ENCODE data around the gene SSPN. TPM values are rescaled to one million over a fixed set of nuclear protein-coding genes. Genes with fewer than 3 reads are reported as not detected.

SSPN gene
- total RNA-seq, 1 experiment from 2014 or later = 1.8 TPM

- H3K27ac Mint-ChIP-seq = no peak overlapping the region
- H3K27me3 Mint-ChIP-seq (ENCODE audit: low read depth) = peaks cover 18% of the 10 kb centered on the region
- POLR2A ChIA-PET = no interaction called here
- H3K9me3 Mint-ChIP-seq = no peaks in the 10 kb centered on the region
- CTCF ChIA-PET = interaction anchor here (0.8 to 1.5 kb wide), 2 partner anchors 87 to 151 kb away, joined by 3 read pairs; no protein-coding TSS in a partner anchor
- no peak overlapping the region for H3K4me3 Mint-ChIP-seq
- TF ChIP-seq NFE2L1 (CRISPR knock-in tag; IDR thresholded peaks at IDR 0.05) = no peak
- no peak for TF ChIP-seq ZNF219 (CRISPR knock-in tag; IDR thresholded peaks at IDR 0.05; ENCODE audit: borderline replicate concordance)
- TF ChIP-seq RELA (CRISPR knock-in tag; IDR thresholded peaks at IDR 0.05; ENCODE audit: borderline replicate concordance) = no peak
- no peak for TF ChIP-seq GABPB1 (CRISPR knock-in tag; IDR thresholded peaks at IDR 0.05)
- no peak for TF ChIP-seq NFYB (CRISPR knock-in tag; conservative IDR thresholded peaks at IDR 0.05; ENCODE audit: low read depth)
- no peak for TF ChIP-seq MYBL2 (CRISPR knock-in tag; IDR thresholded peaks at IDR 0.05)
- no peak for TF ChIP-seq ZNF317 (CRISPR knock-in tag; IDR thresholded peaks at IDR 0.05; ENCODE audit: borderline replicate concordance, low read depth)
- TF ChIP-seq JAZF1 (CRISPR knock-in tag; IDR thresholded peaks at IDR 0.05) = no peak
- no peak for TF ChIP-seq MXD4 (CRISPR knock-in tag; IDR thresholded peaks at IDR 0.05; ENCODE audit: borderline replicate concordance)
- no peak for TF ChIP-seq FOXJ3 (CRISPR knock-in tag; IDR thresholded peaks at IDR 0.05; ENCODE audit: borderline replicate concordance)
- no peak for TF ChIP-seq AFF4 (CRISPR knock-in tag; IDR thresholded peaks at IDR 0.05; ENCODE audit: borderline replicate concordance)
- no peak for TF ChIP-seq NR3C1 (CRISPR knock-in tag; conservative IDR thresholded peaks at IDR 0.05; ENCODE audit: low read depth)
- TF ChIP-seq ZNF121 (CRISPR knock-in tag; IDR thresholded peaks at IDR 0.05) = no peak
- no peak for TF ChIP-seq SP1 (CRISPR knock-in tag; conservative IDR thresholded peaks at IDR 0.05)
- TF ChIP-seq USF1 (CRISPR knock-in tag; IDR thresholded peaks at IDR 0.05) = no peak
- TF ChIP-seq EMX1 (CRISPR knock-in tag; IDR thresholded peaks at IDR 0.05) = no peak
- no peak for TF ChIP-seq ZMAT4 (CRISPR knock-in tag; IDR thresholded peaks at IDR 0.05)
- ATAC-seq (peak; percentile 20), DNase-seq (ENCODE audit: low spot score) (no peak)
- peaks cover 16% of the 10 kb centered on the region for H3K4me1 Mint-ChIP-seq
- H3K36me3 Mint-ChIP-seq = no peaks in the 10 kb centered on the region
Observed at GRCh38 chr12:26273811-26274210, 78.4 kb downstream of the SSPN start.

GRCh38 chr12:26274441-26275312 is 79.3 kb downstream of the SSPN start:
- no peaks in the 10 kb centered on the region for H3K9me3 Mint-ChIP-seq
- H3K4me1 Mint-ChIP-seq = peaks cover 16% of the 10 kb centered on the region
- TF ChIP-seq JAZF1 (CRISPR knock-in tag; IDR thresholded peaks at IDR 0.05) (no peak), FOXJ3 (CRISPR knock-in tag; IDR thresholded peaks at IDR 0.05; ENCODE audit: borderline replicate concordance) (no peak), GABPB1 (CRISPR knock-in tag; IDR thresholded peaks at IDR 0.05) (peak; percentile 88)
- DNase-seq (ENCODE audit: low spot score) = no peak
- no peaks in the 10 kb centered on the region for H3K36me3 Mint-ChIP-seq
- H3K27me3 Mint-ChIP-seq (ENCODE audit: low read depth) = peaks cover 18% of the 10 kb centered on the region
- H3K27ac Mint-ChIP-seq = peak overlapping the region; percentile 69; the same call in 1 of the 2 replicates
- no peak overlapping the region for H3K4me3 Mint-ChIP-seq
- ChIA-PET CTCF (interaction anchor here (0.8 to 1.5 kb wide), 3 partner anchors 87 to 340 kb away, joined by 3 read pairs; no protein-coding TSS in a partner anchor), POLR2A (no interaction called here)
- peak; percentile 51 for ATAC-seq
